Lower leg skin (tissue), 4 donors: ENCODE measurements around the gene INPP4B. TPM values are rescaled to one million over a fixed set of nuclear protein-coding genes. Genes with fewer than 3 reads are reported as not detected.

Source experiments
- DNase-seq, 2 donors: peaks; one replicate each; pipeline ENCODE4 v3.0.0-alpha.2; 2019; ENCODE audit warnings: low spot score in 2 of 2
- H3K4me3 ChIP-seq: fragments of 200-600 bp; sonication (generic); 2 replicates; pipeline ENCODE4 v1.5.1; 2017; ENCODE audit warnings: mild to moderate bottlenecking, low read depth; ENCODE audit not compliant: poor library complexity, severe bottlenecking
- CTCF ChIP-seq, 3 donors: fragments of 450-650 bp; IDR thresholded peaks; one replicate each; pipeline ENCODE4 v1.5.1; 2016; ENCODE audit warnings: antibody characterized with exemption in 3 of 3, mild to moderate bottlenecking in 3 of 3, moderate library complexity in 2 of 3
- POLR2A ChIP-seq, 2 donors: fragments of 450-650 bp; IDR thresholded peaks; one replicate each; pipeline ENCODE4 v1.6.1; 2016 to 2017; ENCODE audit warnings: antibody characterized with exemption in 2 of 2, mild to moderate bottlenecking in 1 of 2, moderate library complexity in 1 of 2
- WGBS, 2 donors: methylation state at CpG; one replicate each; pipeline ENCODE4 v1.1.5; 2018; 5-methylcytosine and 5-hydroxymethylcytosine counted together
- intact Hi-C: fragments of 100-400 bp; cut with DNase I; formaldehyde crosslinking; loops from one replicate; pipeline ENCODE4 v1.15.0; 2023; ENCODE audit warnings: low total_unique reads
- total RNA-seq, 4 donors: library from RNA; depleted of rRNA; stranded (reverse); fragments of >200 nt; gene quantifications; one replicate each; pipeline ENCODE4 v1.1.0, GENCODE V29; 2016

The INPP4B gene
- total RNA-seq, 4 donors from 2014 or later: 7.6 to 18.5 (median 17.6) TPM

DNA sequence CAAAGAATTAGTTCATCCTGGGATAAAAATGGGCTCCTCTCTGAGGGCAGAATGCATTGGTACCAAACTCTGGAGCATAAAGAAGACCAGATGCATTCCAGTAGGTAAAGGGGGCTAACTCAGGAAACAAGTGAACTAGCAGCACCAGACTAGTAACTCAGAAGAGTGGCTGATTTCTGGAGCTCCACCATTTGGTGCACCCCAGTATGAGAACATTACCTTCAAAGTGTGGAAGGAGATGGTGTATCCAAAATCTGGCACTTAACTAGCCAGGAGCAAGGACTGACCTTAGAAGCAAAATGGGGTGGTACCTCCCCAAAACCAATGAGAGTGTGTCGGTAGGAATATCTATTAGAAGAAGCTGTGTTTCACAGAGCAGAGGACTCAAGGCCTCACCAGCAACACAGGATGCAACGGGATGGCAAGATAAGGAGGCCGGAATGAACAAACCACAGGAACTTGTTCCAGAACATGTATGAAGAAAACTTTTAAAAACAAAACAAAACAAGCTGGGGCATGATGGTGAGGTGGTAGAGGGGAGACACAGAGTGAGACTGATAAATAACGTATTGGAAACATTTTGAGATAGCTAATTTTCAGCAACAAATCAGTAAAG lies 142.3 kb downstream of the INPP4B start:
- TF ChIP-seq POLR2A (IDR thresholded peaks at IDR 0.05): no peak
- TF ChIP-seq CTCF (IDR thresholded peaks at IDR 0.05): no peak
- intact Hi-C loops: no loop called here
- H3K4me3 ChIP-seq: no peak overlapping the region
- DNase-seq: no peak
- 69 to 71% methylated on average over 4 of the region's 4 CpGs for WGBS, 2 donors

- intact Hi-C loops: no loop called here
- no peak for DNase-seq
- TF ChIP-seq POLR2A (IDR thresholded peaks at IDR 0.05) (no peak), CTCF (IDR thresholded peaks at IDR 0.05) (no peak)
- H3K4me3 ChIP-seq: no peak overlapping the region
Observed at GRCh38 chr4:142701017-142701416, 145.1 kb downstream of the INPP4B start.

- DNase-seq: no peak
- H3K4me3 ChIP-seq: no peak overlapping the region
- no peak for TF ChIP-seq POLR2A (IDR thresholded peaks at IDR 0.05)
- TF ChIP-seq CTCF (IDR thresholded peaks at IDR 0.05): no peak
- intact Hi-C loops: no loop called here
Observed at GRCh38 chr4:142700531-142700930, 145.6 kb downstream of the INPP4B start.

DNA sequence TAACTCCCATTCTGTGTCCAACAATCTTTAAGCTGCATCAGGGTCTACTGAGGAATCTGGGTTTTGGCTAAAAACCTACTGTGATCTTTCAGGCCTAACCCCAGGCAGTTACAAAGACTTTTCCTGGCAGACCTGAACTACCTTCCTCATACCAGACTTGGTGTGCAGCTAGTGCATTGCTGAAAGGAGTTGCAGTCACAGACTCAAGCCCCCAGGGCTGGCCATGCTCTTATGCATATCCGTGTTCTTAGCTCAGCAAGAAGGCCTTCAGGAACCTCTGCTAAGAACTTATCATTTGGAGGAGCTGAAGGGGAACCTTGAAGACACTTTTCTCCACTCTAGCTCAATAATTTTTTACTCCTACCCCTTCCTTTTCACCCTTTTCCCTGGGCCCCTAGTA lies 147.5 kb downstream of the INPP4B start:
- TF ChIP-seq POLR2A (IDR thresholded peaks at IDR 0.05) (no peak), CTCF (IDR thresholded peaks at IDR 0.05) (no peak)
- no peak for DNase-seq
- H3K4me3 ChIP-seq: no peak overlapping the region
- intact Hi-C loops: no loop called here
- 60 to 63% methylated on average over 1 of the region's 1 CpG for WGBS, 2 donors

- WGBS, 2 donors: 80 to 84% methylated on average over 1 of the region's 1 CpG
- H3K4me3 ChIP-seq: no peak overlapping the region
- DNase-seq: no peak
- intact Hi-C loops: loop anchor here (2.0 kb wide), 1 partner anchor 21 kb away; no protein-coding TSS in a partner anchor
- TF ChIP-seq POLR2A (IDR thresholded peaks at IDR 0.05) (no peak), CTCF (IDR thresholded peaks at IDR 0.05) (no peak)
Observed at GRCh38 chr4:142697928-142698327, 148.2 kb downstream of the INPP4B start.

DNA sequence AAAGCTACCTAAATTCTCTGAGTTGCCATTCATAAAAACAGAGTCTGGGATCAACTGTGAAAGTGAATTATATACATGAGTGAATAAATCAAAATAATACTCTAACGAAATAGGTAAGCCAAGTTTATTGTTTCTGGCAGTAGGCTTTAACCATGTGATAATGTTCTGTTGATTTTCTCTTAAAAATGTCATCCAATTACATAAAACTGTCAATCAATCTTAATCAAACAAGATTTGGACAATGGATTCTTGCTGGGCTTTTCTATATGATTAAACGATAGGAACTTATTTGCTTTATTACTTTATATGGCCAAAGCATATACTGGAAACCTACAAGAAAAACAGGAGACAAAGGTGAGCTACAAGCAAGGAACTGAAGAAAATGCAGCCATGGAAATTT lies 148.8 kb downstream of the INPP4B start:
- no peak for DNase-seq
- intact Hi-C loops: loop anchor here (2.0 kb wide), 1 partner anchor 21 kb away; no protein-coding TSS in a partner anchor
- TF ChIP-seq POLR2A (IDR thresholded peaks at IDR 0.05): no peak
- TF ChIP-seq CTCF (IDR thresholded peaks at IDR 0.05): no peak
- 62 to 73% methylated on average over 2 of the region's 2 CpGs for WGBS, 2 donors
- H3K4me3 ChIP-seq: no peak overlapping the region
